ENCODE measurements around the gene ASPM.

The ASPM gene

DNA sequence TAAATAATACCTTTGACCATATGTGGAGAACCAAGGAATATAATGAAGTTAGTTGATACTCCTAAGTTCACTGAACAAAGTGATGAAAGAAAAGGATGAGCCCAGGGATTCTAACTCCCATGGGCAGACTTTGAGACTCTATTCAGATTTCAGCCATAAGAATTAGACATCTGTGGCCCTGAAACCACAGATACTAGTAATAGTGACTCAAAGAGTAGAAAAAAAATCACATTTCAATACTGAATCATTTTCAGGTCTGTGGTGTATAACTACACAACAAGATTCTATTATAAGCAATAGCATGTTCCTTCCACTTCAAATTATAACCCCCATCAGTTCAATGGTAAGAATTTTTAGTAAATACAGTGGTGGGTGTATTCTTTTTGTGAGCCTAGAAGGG lies 63.0 kb downstream of the ASPM start:
- TF ChIP-seq CTCF (conservative IDR thresholded peaks at IDR 0.05; ENCODE audit: low read length) = no peak
- DNase-seq (ENCODE audit: low read depth) = no peak
- no peak overlapping the region for H3K4me3 ChIP-seq (ENCODE audit: low read length)

DNA sequence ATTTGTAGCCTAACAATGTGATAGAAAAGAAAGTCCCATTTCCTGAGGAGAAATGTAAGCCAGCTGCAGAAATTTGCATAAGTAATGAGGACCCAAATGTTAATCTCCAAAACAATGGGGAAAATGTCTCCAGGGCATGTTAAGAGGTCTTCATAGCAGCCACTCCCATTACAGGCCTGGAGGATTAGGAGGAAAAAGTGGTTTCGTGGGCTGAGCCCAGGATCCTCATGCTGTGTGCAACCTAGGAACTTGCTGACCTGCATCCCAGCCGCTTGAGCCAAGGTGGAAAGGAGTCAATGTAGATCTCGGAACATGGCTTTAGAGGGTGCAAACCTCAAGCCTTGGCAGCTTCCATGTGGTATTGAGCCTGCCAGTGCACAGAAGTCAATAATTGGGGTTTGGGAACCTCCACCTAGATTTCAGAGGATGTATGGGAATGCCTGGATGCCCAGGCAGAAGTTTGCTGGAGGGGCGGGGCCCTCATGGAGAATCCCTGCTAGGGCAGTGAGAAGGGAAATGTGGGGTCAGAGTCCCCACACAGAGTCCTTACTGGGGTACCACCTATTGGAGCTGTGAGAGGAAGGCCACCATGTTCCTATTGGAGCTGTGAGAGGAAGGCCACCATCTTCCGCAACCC lies 65.2 kb downstream of the ASPM start:
- no peak for DNase-seq (ENCODE audit: low read depth)
- no peak for TF ChIP-seq CTCF (conservative IDR thresholded peaks at IDR 0.05; ENCODE audit: low read length)

GRCh38 chr1:197080323-197080722 lies 66.1 kb downstream of the ASPM start:
- no peak for TF ChIP-seq CTCF (conservative IDR thresholded peaks at IDR 0.05; ENCODE audit: low read length)
- no peak overlapping the region for H3K4me3 ChIP-seq (ENCODE audit: low read length)
- DNase-seq (ENCODE audit: low read depth) = no peak

More for the DNA sequence above, 65.2 kb downstream of the ASPM start:
- H3K4me3 ChIP-seq (ENCODE audit: low read length) = no peak overlapping the region

GRCh38 chr1:197076585-197076984 lies 69.9 kb downstream of the ASPM start:
- no peak for DNase-seq (ENCODE audit: low read depth)
- no peak for TF ChIP-seq CTCF (conservative IDR thresholded peaks at IDR 0.05; ENCODE audit: low read length)
- H3K4me3 ChIP-seq (ENCODE audit: low read length) = no peak overlapping the region

DNA sequence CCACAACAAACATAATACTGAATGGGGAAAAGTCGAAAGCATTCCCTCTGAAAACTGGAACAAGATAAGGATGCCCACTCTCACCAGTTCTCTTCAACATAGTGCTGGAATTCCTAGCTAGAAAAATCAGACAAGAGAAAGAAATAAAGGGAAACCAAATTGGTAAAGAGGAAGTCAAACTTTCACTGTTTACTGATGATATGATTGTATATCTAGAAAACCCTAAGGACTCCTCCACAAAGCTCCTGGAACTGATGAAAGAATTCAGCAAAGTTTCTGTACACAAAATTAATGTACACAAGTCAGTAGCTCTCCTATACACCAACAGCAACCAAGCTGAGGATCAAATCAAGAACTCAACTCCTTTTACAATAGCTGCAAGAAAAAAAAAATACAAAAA lies 72.5 kb downstream of the ASPM start:
- no peak for TF ChIP-seq CTCF (conservative IDR thresholded peaks at IDR 0.05; ENCODE audit: low read length)
- no peak for DNase-seq (ENCODE audit: low read depth)
- H3K4me3 ChIP-seq (ENCODE audit: low read length) = no peak overlapping the region

DNA sequence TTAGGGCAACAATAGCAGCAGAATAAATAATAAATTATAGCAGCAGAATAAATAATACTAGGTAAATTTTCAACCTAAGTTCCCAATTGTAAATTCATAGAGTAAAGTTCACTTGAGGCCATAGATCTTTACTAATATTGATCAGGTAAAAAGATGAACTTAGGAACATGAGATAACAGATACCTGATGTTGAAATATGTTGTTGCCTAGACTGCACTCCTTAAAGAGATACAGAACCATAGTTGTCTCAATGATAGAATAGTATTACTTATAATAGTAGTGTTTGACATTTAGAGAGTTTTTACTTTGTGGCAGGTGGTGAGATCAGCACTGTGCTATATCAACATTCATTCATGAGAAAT lies 79.0 kb downstream of the ASPM start:
- no peak for DNase-seq (ENCODE audit: low read depth)
- TF ChIP-seq CTCF (conservative IDR thresholded peaks at IDR 0.05; ENCODE audit: low read length) = no peak
- H3K4me3 ChIP-seq (ENCODE audit: low read length) = no peak overlapping the region

DNA sequence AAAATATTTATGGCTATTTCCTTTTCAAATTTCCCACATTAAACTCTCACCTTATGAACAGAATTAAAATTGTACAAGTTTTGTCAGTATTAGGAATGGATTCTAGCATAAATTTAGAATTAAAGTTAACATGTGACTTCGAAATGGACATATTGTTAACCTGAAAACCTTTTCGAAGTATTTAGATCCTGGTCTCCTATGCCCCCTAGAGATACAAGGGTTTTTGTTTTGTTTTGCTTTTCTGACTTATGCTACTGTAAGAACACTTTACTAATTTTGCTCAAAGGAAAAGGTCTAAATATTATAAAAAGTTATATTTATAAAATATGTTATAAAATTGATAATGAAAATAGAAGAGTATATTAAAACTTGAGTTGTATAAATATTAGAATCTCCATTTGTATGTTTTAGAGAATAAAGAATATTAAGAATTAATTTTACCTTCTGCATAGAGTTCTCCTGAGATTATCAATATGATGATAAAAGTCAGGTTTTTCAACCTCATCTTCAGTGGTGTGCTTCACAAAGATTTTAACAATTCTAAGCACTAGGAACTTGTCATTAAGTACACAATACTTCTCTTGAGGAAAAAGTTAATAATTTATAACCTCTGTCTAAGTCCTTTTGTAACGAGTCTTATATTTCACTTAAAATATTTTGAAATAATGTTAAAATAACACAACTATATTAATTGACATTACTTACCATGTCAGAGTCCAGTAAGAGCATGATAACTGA lies 79.6 kb downstream of the ASPM start, which contains the start of gene F13B:
TSS of gene F13B (minus strand) at position 542 of the 738 bp plus-strand sequence. CDS start at position 505, 37 bp downstream.
- peak; percentile 24; the same call in 1 of the 2 replicates for TF ChIP-seq CTCF (conservative IDR thresholded peaks at IDR 0.05; ENCODE audit: low read length)
- no peak within 1 kb of the TSS for H3K4me3 ChIP-seq (ENCODE audit: low read length)
- DNase-seq (ENCODE audit: low read depth) = no peak
